ENCODE measurements around the gene CPSF7. TPM values are rescaled to one million over a fixed set of nuclear protein-coding genes. Genes with fewer than 3 reads are reported as not detected.
"Not testable (repeated sequence)": the region's sequence is repeated elsewhere in the genome, so short reads cannot be mapped to it uniquely, and the experiment has no call there.

CPSF7 gene
- total and polyA plus RNA-seq, 5 donors, result 26.0 to 49.2 (median 42.2) TPM

GRCh38 chr11:61468002-61468401, 38.2 kb upstream of the CPSF7 start:
- intact Hi-C loops (cut with DNase I), result no loop called here
- Histone ChIP-seq H3K27me3 (ENCODE audit: control insufficient read depth, insufficient read depth) (no peaks in the 10 kb centered on the region), H3K27ac (ENCODE audit: low read length) (no peak overlapping the region), H3K4me1 (ENCODE audit: control insufficient read depth, insufficient read depth, low read length) (no peaks in the 10 kb centered on the region), H3K4me3 (ENCODE audit: low read length) (no peak overlapping the region), H3K9me3 (ENCODE audit: control insufficient read depth, low read length) (no peaks in the 10 kb centered on the region)
- peak in 2 of 3 donors; percentile 64 to 75 for DNase-seq
- ATAC-seq, result no peak
- WGBS, result 68% methylated on average over 7 of the region's 7 CpGs

GRCh38 chr11:61467602-61468001, 37.8 kb upstream of the CPSF7 start:
- H3K9me3 ChIP-seq (ENCODE audit: control insufficient read depth, low read length); intact Hi-C loops (cut with DNase I); H3K4me3 ChIP-seq (ENCODE audit: low read length); H3K27me3 ChIP-seq (ENCODE audit: control insufficient read depth, insufficient read depth); DNase-seq; H3K4me1 ChIP-seq (ENCODE audit: control insufficient read depth, insufficient read depth, low read length); ATAC-seq; H3K27ac ChIP-seq (ENCODE audit: low read length): not testable (repeated sequence)
- WGBS, result 80% methylated on average over 6 of the region's 6 CpGs

- 82% methylated on average over 5 of the region's 5 CpGs for WGBS
- intact Hi-C loops (cut with DNase I), result no loop called here
- Histone ChIP-seq H3K4me3 (ENCODE audit: low read length) (no peak overlapping the region), H3K27ac (ENCODE audit: low read length) (no peak overlapping the region), H3K27me3 (ENCODE audit: control insufficient read depth, insufficient read depth) (no peaks in the 10 kb centered on the region), H3K4me1 (ENCODE audit: control insufficient read depth, insufficient read depth, low read length) (peaks cover 2% of the 10 kb centered on the region), H3K9me3 (ENCODE audit: control insufficient read depth, low read length) (no peaks in the 10 kb centered on the region)
- no peak for DNase-seq
- ATAC-seq, result peak; percentile 11 to 30
Observed at GRCh38 chr11:61460986-61461385, 31.2 kb upstream of the CPSF7 start.

GRCh38 chr11:61460474-61460881, 30.7 kb upstream of the CPSF7 start:
- ATAC-seq (peak; percentile 34 to 50), DNase-seq (no peak)
- no peak overlapping the region for H3K27ac ChIP-seq (ENCODE audit: low read length)
- WGBS, result 55% methylated on average over 3 of the region's 3 CpGs
- no peaks in the 10 kb centered on the region for H3K27me3 ChIP-seq (ENCODE audit: control insufficient read depth, insufficient read depth)
- H3K9me3 ChIP-seq (ENCODE audit: control insufficient read depth, low read length), result no peaks in the 10 kb centered on the region
- intact Hi-C loops (cut with DNase I), result no loop called here
- peaks cover 2% of the 10 kb centered on the region for H3K4me1 ChIP-seq (ENCODE audit: control insufficient read depth, insufficient read depth, low read length)
- H3K4me3 ChIP-seq (ENCODE audit: low read length), result no peak overlapping the region

- Histone ChIP-seq H3K9me3 (ENCODE audit: control insufficient read depth, low read length) (no peaks in the 10 kb centered on the region), H3K4me3 (ENCODE audit: low read length) (no peak overlapping the region), H3K27ac (ENCODE audit: low read length) (peak overlapping the region; percentile 15), H3K4me1 (ENCODE audit: control insufficient read depth, insufficient read depth, low read length) (peaks cover 7% of the 10 kb centered on the region), H3K27me3 (ENCODE audit: control insufficient read depth, insufficient read depth) (no peaks in the 10 kb centered on the region)
- DNase-seq (no peak), ATAC-seq (peak in 1 of 2 donors; percentile 26)
- intact Hi-C loops (cut with DNase I), result loop anchor here in 2 of 4 donors (10.0 kb wide), 2 partner anchors 60 to 180 kb away; no protein-coding TSS in a partner anchor
- 66% methylated on average over 7 of the region's 7 CpGs for WGBS
Observed at GRCh38 chr11:61454520-61454919, 24.7 kb upstream of the CPSF7 start.

- 46% methylated on average over 3 of the region's 3 CpGs for WGBS
- no peak overlapping the region for H3K27ac ChIP-seq (ENCODE audit: low read length)
- intact Hi-C loops (cut with DNase I), result loop anchor here in 2 of 4 donors (10.0 kb wide), 2 partner anchors 61 to 181 kb away; no protein-coding TSS in a partner anchor
- no peak overlapping the region for H3K4me3 ChIP-seq (ENCODE audit: low read length)
- DNase-seq, result no peak
- H3K4me1 ChIP-seq (ENCODE audit: control insufficient read depth, insufficient read depth, low read length), result peaks cover 9% of the 10 kb centered on the region
- H3K9me3 ChIP-seq (ENCODE audit: control insufficient read depth, low read length), result no peaks in the 10 kb centered on the region
- H3K27me3 ChIP-seq (ENCODE audit: control insufficient read depth, insufficient read depth), result no peaks in the 10 kb centered on the region
- ATAC-seq, result no peak
Observed at GRCh38 chr11:61453695-61454094, 23.9 kb upstream of the CPSF7 start.

GRCh38 chr11:61452825-61453224, 23.1 kb upstream of the CPSF7 start:
- Histone ChIP-seq H3K27me3 (ENCODE audit: control insufficient read depth, insufficient read depth) (no peaks in the 10 kb centered on the region), H3K9me3 (ENCODE audit: control insufficient read depth, low read length) (no peaks in the 10 kb centered on the region), H3K27ac (ENCODE audit: low read length) (no peak overlapping the region), H3K4me1 (ENCODE audit: control insufficient read depth, insufficient read depth, low read length) (peaks cover 9% of the 10 kb centered on the region), H3K4me3 (ENCODE audit: low read length) (no peak overlapping the region)
- WGBS, result 98% methylated on average over 2 of the region's 2 CpGs
- intact Hi-C loops (cut with DNase I), result loop anchor here in 2 of 4 donors (10.0 kb wide), 2 partner anchors 62 to 182 kb away; no protein-coding TSS in a partner anchor
- no peak for DNase-seq
- no peak for ATAC-seq

- no peak for DNase-seq
- intact Hi-C loops (cut with DNase I), result loop anchor here in 2 of 4 donors (10.0 kb wide), 2 partner anchors 66 to 186 kb away; no protein-coding TSS in a partner anchor
- H3K4me1 ChIP-seq (ENCODE audit: control insufficient read depth, insufficient read depth, low read length), result peaks cover 9% of the 10 kb centered on the region
- ATAC-seq, result no peak
- 63% methylated on average over 7 of the region's 7 CpGs for WGBS
- H3K9me3 ChIP-seq (ENCODE audit: control insufficient read depth, low read length), result no peaks in the 10 kb centered on the region
- H3K4me3 ChIP-seq (ENCODE audit: low read length), result no peak overlapping the region
- H3K27me3 ChIP-seq (ENCODE audit: control insufficient read depth, insufficient read depth), result no peaks in the 10 kb centered on the region
- peak overlapping the region; percentile 95 for H3K27ac ChIP-seq (ENCODE audit: low read length)
Observed at GRCh38 chr11:61448552-61448927, 18.8 kb upstream of the CPSF7 start.

GRCh38 chr11:61447601-61448551, 18.1 kb upstream of the CPSF7 start:
- no peak for DNase-seq
- Histone ChIP-seq H3K4me1 (ENCODE audit: control insufficient read depth, insufficient read depth, low read length) (peaks cover 9% of the 10 kb centered on the region), H3K9me3 (ENCODE audit: control insufficient read depth, low read length) (no peaks in the 10 kb centered on the region), H3K4me3 (ENCODE audit: low read length) (no peak overlapping the region), H3K27ac (ENCODE audit: low read length) (peak overlapping the region; percentile 95), H3K27me3 (ENCODE audit: control insufficient read depth, insufficient read depth) (no peaks in the 10 kb centered on the region)
- ATAC-seq, result peak; percentile 59 to 62
- WGBS, result 54% methylated on average over 12 of the region's 12 CpGs
- intact Hi-C loops (cut with DNase I), result loop anchor here in 2 of 4 donors (10.0 kb wide), 2 partner anchors 67 to 187 kb away; no protein-coding TSS in a partner anchor

GRCh38 chr11:61446211-61446651, 16.5 kb upstream of the CPSF7 start:
- WGBS, result 17% methylated on average over 7 of the region's 7 CpGs
- H3K27me3 ChIP-seq (ENCODE audit: control insufficient read depth, insufficient read depth), result no peaks in the 10 kb centered on the region
- ATAC-seq, result peak; percentile 89
- peak overlapping the region; percentile 78 for H3K27ac ChIP-seq (ENCODE audit: low read length)
- DNase-seq, result peak; percentile 93 to 97 (median 96)
- no peaks in the 10 kb centered on the region for H3K9me3 ChIP-seq (ENCODE audit: control insufficient read depth, low read length)
- peaks cover 9% of the 10 kb centered on the region for H3K4me1 ChIP-seq (ENCODE audit: control insufficient read depth, insufficient read depth, low read length)
- intact Hi-C loops (cut with DNase I), result loop anchor here in 2 of 4 donors (10.0 kb wide), 2 partner anchors 69 to 189 kb away; no protein-coding TSS in a partner anchor
- H3K4me3 ChIP-seq (ENCODE audit: low read length), result no peak overlapping the region

- Histone ChIP-seq H3K4me3 (ENCODE audit: low read length) (no peak overlapping the region), H3K4me1 (ENCODE audit: control insufficient read depth, insufficient read depth, low read length) (peaks cover 9% of the 10 kb centered on the region), H3K27ac (ENCODE audit: low read length) (no peak overlapping the region), H3K9me3 (ENCODE audit: control insufficient read depth, low read length) (no peaks in the 10 kb centered on the region), H3K27me3 (ENCODE audit: control insufficient read depth, insufficient read depth) (no peaks in the 10 kb centered on the region)
- ATAC-seq (no peak), DNase-seq (no peak)
- intact Hi-C loops (cut with DNase I), result loop anchor here in 2 of 4 donors (10.0 kb wide), 2 partner anchors 69 to 189 kb away; no protein-coding TSS in a partner anchor
- WGBS, result 85% methylated on average over 4 of the region's 4 CpGs
Observed at GRCh38 chr11:61445516-61445915, 15.7 kb upstream of the CPSF7 start.

All from right cardiac atrium (tissue), 5 donors.